ENCODE measurements around the gene TRIO. TPM values are rescaled to one million over a fixed set of nuclear protein-coding genes. Genes with fewer than 3 reads are reported as not detected.
A peak's percentile ranks its signal among the peaks of the same experiment; 100 is the strongest.

Gene TRIO
- total RNA-seq, 1 experiment from 2014 or later = 88.8 TPM

DNA sequence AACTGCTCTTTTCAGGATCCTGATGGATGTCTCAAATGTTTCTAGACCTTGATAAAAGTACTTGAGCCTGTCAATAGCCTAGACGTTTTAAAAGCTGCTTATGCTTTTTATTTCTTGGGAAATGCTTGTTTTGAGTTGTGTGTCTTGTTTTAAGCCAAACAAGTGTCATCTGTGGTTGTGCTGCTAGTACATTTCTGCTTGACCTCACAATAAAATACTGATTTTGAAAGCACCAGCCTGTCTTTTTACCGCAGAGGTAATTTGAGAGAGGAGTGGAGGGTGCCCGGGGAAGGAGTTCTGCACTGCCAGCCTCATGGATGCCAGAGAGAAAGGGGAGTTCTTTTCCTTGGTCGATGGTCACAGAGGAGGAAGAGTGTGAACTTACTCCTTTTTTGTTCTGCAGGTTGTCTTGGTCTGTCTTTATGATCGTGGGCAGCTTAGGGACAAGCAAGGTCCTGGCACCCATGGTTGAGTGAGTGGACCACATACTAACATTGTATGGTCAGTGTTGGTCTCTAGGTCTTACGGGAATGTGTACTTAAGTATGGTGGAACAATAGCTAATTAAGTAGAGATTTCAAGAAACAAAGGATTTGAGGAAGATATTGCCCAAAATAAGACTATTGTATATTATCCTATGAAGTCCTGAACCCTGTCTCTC lies 61.0 kb downstream of the TRIO start (continued):
- TF ChIP-seq FOXJ3 (CRISPR knock-in tag; IDR thresholded peaks at IDR 0.05; ENCODE audit: borderline replicate concordance) (no peak), USF1 (CRISPR knock-in tag; IDR thresholded peaks at IDR 0.05) (no peak), NFATC4 (CRISPR knock-in tag; IDR thresholded peaks at IDR 0.05) (no peak), ZNF423 (CRISPR knock-in tag; IDR thresholded peaks at IDR 0.05) (no peak), NR3C1 (CRISPR knock-in tag; conservative IDR thresholded peaks at IDR 0.05; ENCODE audit: low read depth) (no peak), NR2C2 (CRISPR knock-in tag; IDR thresholded peaks at IDR 0.05) (no peak), AFF4 (CRISPR knock-in tag; IDR thresholded peaks at IDR 0.05; ENCODE audit: borderline replicate concordance) (no peak), TEAD4 (CRISPR knock-in tag; IDR thresholded peaks at IDR 0.05) (no peak)
- TF ChIP-seq, protein P1, sequence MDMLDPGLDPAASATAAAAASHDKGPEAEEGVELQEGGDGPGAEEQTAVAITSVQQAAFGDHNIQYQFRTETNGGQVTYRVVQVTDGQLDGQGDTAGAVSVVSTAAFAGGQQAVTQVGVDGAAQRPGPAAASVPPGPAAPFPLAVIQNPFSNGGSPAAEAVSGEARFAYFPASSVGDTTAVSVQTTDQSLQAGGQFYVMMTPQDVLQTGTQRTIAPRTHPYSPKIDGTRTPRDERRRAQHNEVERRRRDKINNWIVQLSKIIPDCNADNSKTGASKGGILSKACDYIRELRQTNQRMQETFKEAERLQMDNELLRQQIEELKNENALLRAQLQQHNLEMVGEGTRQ (CRISPR knock-in tag; IDR thresholded peaks at IDR 0.05) = no peak

DNA sequence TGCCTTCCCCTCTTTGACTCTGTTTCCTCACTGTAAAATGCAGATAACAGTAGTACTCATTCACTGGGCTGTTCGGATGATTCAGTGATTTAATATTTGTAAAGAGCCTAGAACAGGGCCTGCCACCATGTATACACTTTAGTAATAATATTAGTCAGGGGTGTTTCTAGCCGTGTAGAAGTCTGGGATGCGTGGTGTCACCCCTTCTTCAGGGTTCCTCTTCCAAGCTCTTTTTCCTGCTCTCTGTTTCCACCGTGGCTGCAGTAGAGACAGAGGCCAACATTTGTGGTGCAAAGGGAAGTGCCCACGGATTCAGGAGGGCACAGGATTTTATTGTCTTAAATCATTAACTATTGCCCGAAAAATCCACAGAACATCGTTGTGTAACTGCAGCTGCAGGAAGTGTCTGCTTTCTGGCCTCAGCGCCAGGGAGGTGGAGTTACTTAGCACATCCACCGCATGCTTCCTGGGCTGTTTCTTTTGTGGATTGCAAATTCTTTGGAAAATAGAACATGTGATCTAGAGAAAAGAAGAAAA lies 61.7 kb downstream of the TRIO start:
- H3K27me3 Mint-ChIP-seq (ENCODE audit: low read depth) = no peaks in the 10 kb centered on the region
- H3K4me1 Mint-ChIP-seq = peaks cover 56% of the 10 kb centered on the region
- ATAC-seq (peak; percentile 43; the same call in 1 of the 2 replicates), DNase-seq (ENCODE audit: low spot score) (no peak)
- ChIA-PET POLR2A (no interaction called here), CTCF (interaction anchor here (0.6 to 1.6 kb wide), 4 partner anchors 54 to 822 kb away, joined by 3 to 5 read pairs (median 4); no protein-coding TSS in a partner anchor)
- no peaks in the 10 kb centered on the region for H3K9me3 Mint-ChIP-seq
- no peak overlapping the region for H3K27ac Mint-ChIP-seq
- no peaks in the 10 kb centered on the region for H3K36me3 Mint-ChIP-seq
- no peak overlapping the region for H3K4me3 Mint-ChIP-seq
- TF ChIP-seq CREM (CRISPR knock-in tag; IDR thresholded peaks at IDR 0.05) (no peak), ATF3 (CRISPR knock-in tag; conservative IDR thresholded peaks at IDR 0.05) (no peak)
- TF ChIP-seq, protein P2, sequence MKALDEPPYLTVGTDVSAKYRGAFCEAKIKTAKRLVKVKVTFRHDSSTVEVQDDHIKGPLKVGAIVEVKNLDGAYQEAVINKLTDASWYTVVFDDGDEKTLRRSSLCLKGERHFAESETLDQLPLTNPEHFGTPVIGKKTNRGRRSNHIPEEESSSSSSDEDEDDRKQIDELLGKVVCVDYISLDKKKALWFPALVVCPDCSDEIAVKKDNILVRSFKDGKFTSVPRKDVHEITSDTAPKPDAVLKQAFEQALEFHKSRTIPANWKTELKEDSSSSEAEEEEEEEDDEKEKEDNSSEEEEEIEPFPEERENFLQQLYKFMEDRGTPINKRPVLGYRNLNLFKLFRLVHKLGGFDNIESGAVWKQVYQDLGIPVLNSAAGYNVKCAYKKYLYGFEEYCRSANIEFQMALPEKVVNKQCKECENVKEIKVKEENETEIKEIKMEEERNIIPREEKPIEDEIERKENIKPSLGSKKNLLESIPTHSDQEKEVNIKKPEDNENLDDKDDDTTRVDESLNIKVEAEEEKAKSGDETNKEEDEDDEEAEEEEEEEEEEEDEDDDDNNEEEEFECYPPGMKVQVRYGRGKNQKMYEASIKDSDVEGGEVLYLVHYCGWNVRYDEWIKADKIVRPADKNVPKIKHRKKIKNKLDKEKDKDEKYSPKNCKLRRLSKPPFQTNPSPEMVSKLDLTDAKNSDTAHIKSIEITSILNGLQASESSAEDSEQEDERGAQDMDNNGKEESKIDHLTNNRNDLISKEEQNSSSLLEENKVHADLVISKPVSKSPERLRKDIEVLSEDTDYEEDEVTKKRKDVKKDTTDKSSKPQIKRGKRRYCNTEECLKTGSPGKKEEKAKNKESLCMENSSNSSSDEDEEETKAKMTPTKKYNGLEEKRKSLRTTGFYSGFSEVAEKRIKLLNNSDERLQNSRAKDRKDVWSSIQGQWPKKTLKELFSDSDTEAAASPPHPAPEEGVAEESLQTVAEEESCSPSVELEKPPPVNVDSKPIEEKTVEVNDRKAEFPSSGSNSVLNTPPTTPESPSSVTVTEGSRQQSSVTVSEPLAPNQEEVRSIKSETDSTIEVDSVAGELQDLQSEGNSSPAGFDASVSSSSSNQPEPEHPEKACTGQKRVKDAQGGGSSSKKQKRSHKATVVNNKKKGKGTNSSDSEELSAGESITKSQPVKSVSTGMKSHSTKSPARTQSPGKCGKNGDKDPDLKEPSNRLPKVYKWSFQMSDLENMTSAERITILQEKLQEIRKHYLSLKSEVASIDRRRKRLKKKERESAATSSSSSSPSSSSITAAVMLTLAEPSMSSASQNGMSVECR (CRISPR knock-in tag; IDR thresholded peaks at IDR 0.05; ENCODE audit: borderline replicate concordance) = no peak
- TF ChIP-seq, protein P3, sequence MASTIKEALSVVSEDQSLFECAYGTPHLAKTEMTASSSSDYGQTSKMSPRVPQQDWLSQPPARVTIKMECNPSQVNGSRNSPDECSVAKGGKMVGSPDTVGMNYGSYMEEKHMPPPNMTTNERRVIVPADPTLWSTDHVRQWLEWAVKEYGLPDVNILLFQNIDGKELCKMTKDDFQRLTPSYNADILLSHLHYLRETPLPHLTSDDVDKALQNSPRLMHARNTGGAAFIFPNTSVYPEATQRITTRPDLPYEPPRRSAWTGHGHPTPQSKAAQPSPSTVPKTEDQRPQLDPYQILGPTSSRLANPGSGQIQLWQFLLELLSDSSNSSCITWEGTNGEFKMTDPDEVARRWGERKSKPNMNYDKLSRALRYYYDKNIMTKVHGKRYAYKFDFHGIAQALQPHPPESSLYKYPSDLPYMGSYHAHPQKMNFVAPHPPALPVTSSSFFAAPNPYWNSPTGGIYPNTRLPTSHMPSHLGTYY (CRISPR knock-in tag; IDR thresholded peaks at IDR 0.05) = no peak
- TF ChIP-seq, protein P4, sequence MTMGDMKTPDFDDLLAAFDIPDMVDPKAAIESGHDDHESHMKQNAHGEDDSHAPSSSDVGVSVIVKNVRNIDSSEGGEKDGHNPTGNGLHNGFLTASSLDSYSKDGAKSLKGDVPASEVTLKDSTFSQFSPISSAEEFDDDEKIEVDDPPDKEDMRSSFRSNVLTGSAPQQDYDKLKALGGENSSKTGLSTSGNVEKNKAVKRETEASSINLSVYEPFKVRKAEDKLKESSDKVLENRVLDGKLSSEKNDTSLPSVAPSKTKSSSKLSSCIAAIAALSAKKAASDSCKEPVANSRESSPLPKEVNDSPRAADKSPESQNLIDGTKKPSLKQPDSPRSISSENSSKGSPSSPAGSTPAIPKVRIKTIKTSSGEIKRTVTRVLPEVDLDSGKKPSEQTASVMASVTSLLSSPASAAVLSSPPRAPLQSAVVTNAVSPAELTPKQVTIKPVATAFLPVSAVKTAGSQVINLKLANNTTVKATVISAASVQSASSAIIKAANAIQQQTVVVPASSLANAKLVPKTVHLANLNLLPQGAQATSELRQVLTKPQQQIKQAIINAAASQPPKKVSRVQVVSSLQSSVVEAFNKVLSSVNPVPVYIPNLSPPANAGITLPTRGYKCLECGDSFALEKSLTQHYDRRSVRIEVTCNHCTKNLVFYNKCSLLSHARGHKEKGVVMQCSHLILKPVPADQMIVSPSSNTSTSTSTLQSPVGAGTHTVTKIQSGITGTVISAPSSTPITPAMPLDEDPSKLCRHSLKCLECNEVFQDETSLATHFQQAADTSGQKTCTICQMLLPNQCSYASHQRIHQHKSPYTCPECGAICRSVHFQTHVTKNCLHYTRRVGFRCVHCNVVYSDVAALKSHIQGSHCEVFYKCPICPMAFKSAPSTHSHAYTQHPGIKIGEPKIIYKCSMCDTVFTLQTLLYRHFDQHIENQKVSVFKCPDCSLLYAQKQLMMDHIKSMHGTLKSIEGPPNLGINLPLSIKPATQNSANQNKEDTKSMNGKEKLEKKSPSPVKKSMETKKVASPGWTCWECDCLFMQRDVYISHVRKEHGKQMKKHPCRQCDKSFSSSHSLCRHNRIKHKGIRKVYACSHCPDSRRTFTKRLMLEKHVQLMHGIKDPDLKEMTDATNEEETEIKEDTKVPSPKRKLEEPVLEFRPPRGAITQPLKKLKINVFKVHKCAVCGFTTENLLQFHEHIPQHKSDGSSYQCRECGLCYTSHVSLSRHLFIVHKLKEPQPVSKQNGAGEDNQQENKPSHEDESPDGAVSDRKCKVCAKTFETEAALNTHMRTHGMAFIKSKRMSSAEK (CRISPR knock-in tag; IDR thresholded peaks at IDR 0.05; ENCODE audit: borderline replicate concordance) = no peak
- TF ChIP-seq, protein P5, sequence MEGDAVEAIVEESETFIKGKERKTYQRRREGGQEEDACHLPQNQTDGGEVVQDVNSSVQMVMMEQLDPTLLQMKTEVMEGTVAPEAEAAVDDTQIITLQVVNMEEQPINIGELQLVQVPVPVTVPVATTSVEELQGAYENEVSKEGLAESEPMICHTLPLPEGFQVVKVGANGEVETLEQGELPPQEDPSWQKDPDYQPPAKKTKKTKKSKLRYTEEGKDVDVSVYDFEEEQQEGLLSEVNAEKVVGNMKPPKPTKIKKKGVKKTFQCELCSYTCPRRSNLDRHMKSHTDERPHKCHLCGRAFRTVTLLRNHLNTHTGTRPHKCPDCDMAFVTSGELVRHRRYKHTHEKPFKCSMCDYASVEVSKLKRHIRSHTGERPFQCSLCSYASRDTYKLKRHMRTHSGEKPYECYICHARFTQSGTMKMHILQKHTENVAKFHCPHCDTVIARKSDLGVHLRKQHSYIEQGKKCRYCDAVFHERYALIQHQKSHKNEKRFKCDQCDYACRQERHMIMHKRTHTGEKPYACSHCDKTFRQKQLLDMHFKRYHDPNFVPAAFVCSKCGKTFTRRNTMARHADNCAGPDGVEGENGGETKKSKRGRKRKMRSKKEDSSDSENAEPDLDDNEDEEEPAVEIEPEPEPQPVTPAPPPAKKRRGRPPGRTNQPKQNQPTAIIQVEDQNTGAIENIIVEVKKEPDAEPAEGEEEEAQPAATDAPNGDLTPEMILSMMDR (IDR thresholded peaks at IDR 0.05) = no peak
